Heart left ventricle (tissue), 16 donors: ENCODE results near the gene TRPM3. TPM values are rescaled to one million over a fixed set of nuclear protein-coding genes. Genes with fewer than 3 reads are reported as not detected.

ENCODE experiments used
- ATAC-seq, 4 donors: fragments of 200-7000 bp; cut with Tn5 transposase; one replicate each; pipeline ENCODE4 v1.9.1; 2020 to 2022; ENCODE audit warnings: moderate library complexity in 4 of 4, mild to moderate bottlenecking in 3 of 4, moderate number of reproducible peaks in 1 of 4
- DNase-seq, 5 donors: peaks; one replicate each; pipeline ENCODE4 v3.0.0-alpha.2; 2020
- H3K27ac ChIP-seq, 12 donors: fragments of 200-600 bp; sonication (generic) in 4 of 12; one replicate each; pipeline versions ENCODE4 v1.5.0 to v1.8.0; 2016 to 2022; ENCODE audit warnings: mild to moderate bottlenecking in 2 of 12
- H3K27me3 ChIP-seq, 9 donors: fragments of 200-600 bp; sonication (generic) in 2 of 9; one replicate each; pipeline versions ENCODE4 v1.5.1 to v1.8.0; 2016 to 2022; ENCODE audit warnings: mild to moderate bottlenecking in 3 of 9
- H3K36me3 ChIP-seq, 9 donors: fragments of 200-600 bp; sonication (generic) in 2 of 9; one replicate each; pipeline versions ENCODE4 v1.5.0 to v1.8.0; 2018 to 2022; ENCODE audit warnings: mild to moderate bottlenecking in 2 of 9
- H3K4me1 ChIP-seq, 12 donors: fragments of 200-600 bp; sonication (generic) in 4 of 12; one replicate each; pipeline versions ENCODE4 v1.5.0 to v1.8.0; 2016 to 2022; ENCODE audit warnings: mild to moderate bottlenecking in 3 of 12
- H3K4me3 ChIP-seq, 12 donors: fragments of 200-600 bp; sonication (generic) in 4 of 12; one replicate each; pipeline versions ENCODE4 v1.5.0 to v1.8.0; 2017 to 2022; ENCODE audit warnings: mild to moderate bottlenecking in 9 of 12, moderate library complexity in 4 of 12
- H3K9me3 ChIP-seq, 12 donors: fragments of 200-600 bp; sonication (generic) in 4 of 12; one replicate each; pipeline versions ENCODE4 v1.5.0 to v1.8.0; 2016 to 2022; ENCODE audit warnings: mild to moderate bottlenecking in 1 of 12
- POLR2A ChIP-seq, 2 donors: fragments of 450-650 bp; IDR thresholded peaks; one replicate each; pipeline ENCODE4 v1.6.1; 2017; ENCODE audit warnings: antibody characterized with exemption in 2 of 2, mild to moderate bottlenecking in 2 of 2, moderate library complexity in 2 of 2
- WGBS, 4 donors: extraction: QIAGEN DNeasy Blood & Tissue Kit in 2 of 4; methylation state at CpG; one replicate each; pipeline versions ENCODE4 v1.1.5 to v1.1.7; 2013 to 2018; 5-methylcytosine and 5-hydroxymethylcytosine counted together
- intact Hi-C, 10 donors: fragments of 100-400 bp; cut with DNase I; formaldehyde crosslinking; loops; one replicate each; pipeline versions ENCODE4 v1.11.1 to v1.14.2; 2022
- polyA plus RNA-seq, 2 donors: library from polyadenylated mRNA; stranded (reverse); fragments of 200-250 nt; gene quantifications; one replicate each; pipeline ENCODE4 v1.2.3, GENCODE V29; 2013
- total RNA-seq, 9 donors: library from RNA; depleted of rRNA in 2 of 9; stranded (reverse); fragments of >200 nt in 2 of 9; fragmentation: NEBNext Ultra II Directional in 3 of 9; extraction: Animal tissue kit (Norgen Biotek cat#: 25700) in 3 of 9; gene quantifications; one replicate each; pipeline versions ENCODE4 v1.1.0 to v1.2.4, GENCODE V29; 2016 to 2023
- TF ChIP-seq, protein P1 (sequence below), 12 donors: fragments of 200-600 bp; sonication (generic) in 4 of 12; IDR thresholded peaks; one replicate each; pipeline versions ENCODE4 v1.5.0 to v1.8.0; 2018 to 2022; ENCODE audit warnings: antibody characterized with exemption in 12 of 12, mild to moderate bottlenecking in 5 of 12
- donor health status: ischemic (EF 13 %, LVEDD 7.1; RV severe dilation, severe dysfunction).
- donor health status: healthy with polysubstance abuse.
- donor health status: DM: no; HTN: yes; CAD: no.
- donor health status: DM: no; HTN: no; CAD: no.
- donor health status: ischemic (EF 25% LVEDD 6.9; RV normal size, moderate dysfunction).
- donor health status: ischemic (EF 25% LVEDD 5.7; RV mildly dilated, moderate dysfunction).
- donor health status: healthy.
- donor health status: DM: yes; HTN: yes; CAD: no.
- donor health status: ischemic (EF 35%, LVEDD 5.7; RV mildly dilated, moderate dysfunction).
- donor health status: nonischemic (EF 11% LVEDD 7.7; RV severe dilation, severe dysfunction).
- donor health status: DM: yes; HTN: yes; CAD: no.
- donor health status: PGD.
- donor health status: ischemic (EF 29% LVEDD 5.4; RV normal size, mild dysfunction).
- donor health status: nonischemic (EF 23%, LVEDD 6.1; RV moderate dilation, normal function).

The TRPM3 gene
- total and polyA plus RNA-seq, 11 donors: 0.02 to 0.91 (median 0.10) TPM; not detected in 1

DNA sequence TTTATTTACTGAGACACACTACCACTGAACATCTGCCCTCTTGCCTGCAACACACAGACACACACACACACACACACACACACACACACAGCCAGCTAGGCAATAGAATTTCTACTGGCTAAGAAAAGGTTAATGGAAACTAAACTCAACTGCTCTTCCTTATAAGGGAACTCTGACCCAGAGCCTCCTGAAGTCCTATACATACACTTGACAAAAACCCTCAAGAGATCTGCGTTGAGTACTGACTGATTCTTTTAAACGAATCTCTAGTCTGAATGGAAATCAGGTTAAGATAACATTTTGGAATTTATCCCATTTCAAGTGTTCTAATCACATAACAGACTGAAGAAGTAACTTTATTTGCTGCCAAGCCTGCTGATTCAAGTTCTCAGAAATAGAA, 25.9 kb upstream of the TRPM3 start:
- Histone ChIP-seq H3K36me3 (no peaks in the 10 kb centered on the region), H3K27me3 (no peaks in the 10 kb centered on the region), H3K4me1 (peaks cover 0 to 12% (median 0%) of the 10 kb centered on the region in 12 donors), H3K9me3 (peaks cover 0 to 16% (median 3%) of the 10 kb centered on the region in 12 donors), H3K4me3 (peak overlapping the region in 2 of 12 donors; percentile 11 to 24), H3K27ac (peak overlapping the region in 3 of 12 donors; percentile 11 to 39 (median 33))
- intact Hi-C loops: no loop called here
- peak in 1 of 4 donors; percentile 9 for ATAC-seq
- WGBS, 4 donors: 6 to 20% (median 12%) methylated on average over 2 of the region's 2 CpGs
- TF ChIP-seq, protein P1, sequence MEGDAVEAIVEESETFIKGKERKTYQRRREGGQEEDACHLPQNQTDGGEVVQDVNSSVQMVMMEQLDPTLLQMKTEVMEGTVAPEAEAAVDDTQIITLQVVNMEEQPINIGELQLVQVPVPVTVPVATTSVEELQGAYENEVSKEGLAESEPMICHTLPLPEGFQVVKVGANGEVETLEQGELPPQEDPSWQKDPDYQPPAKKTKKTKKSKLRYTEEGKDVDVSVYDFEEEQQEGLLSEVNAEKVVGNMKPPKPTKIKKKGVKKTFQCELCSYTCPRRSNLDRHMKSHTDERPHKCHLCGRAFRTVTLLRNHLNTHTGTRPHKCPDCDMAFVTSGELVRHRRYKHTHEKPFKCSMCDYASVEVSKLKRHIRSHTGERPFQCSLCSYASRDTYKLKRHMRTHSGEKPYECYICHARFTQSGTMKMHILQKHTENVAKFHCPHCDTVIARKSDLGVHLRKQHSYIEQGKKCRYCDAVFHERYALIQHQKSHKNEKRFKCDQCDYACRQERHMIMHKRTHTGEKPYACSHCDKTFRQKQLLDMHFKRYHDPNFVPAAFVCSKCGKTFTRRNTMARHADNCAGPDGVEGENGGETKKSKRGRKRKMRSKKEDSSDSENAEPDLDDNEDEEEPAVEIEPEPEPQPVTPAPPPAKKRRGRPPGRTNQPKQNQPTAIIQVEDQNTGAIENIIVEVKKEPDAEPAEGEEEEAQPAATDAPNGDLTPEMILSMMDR (IDR thresholded peaks at IDR 0.05): no peak
- no peak for TF ChIP-seq POLR2A (IDR thresholded peaks at IDR 0.05)
- DNase-seq: no peak

DNA sequence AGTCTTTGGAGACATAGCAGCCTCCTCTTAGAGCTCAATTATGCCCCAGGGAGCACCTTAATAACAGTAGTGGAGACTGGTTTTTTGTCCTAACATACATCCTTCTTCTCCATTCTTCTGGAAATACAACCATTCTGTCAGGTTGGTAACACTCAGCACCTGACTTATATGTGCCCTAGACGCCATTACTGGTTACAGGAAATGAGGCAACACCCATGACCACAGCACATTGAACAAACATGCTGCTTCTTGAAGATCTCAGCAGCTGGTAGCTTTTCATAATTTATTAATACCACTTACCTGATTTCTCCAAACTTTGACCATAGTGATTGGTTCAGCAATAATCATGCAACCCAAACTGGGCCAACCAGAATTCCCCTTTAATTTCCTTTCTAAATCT, 25.1 kb upstream of the TRPM3 start:
- Histone ChIP-seq H3K27me3 (no peaks in the 10 kb centered on the region), H3K4me1 (peaks cover 0 to 12% (median 0%) of the 10 kb centered on the region in 12 donors), H3K27ac (no peak overlapping the region), H3K4me3 (no peak overlapping the region), H3K9me3 (peaks cover 0 to 16% (median 3%) of the 10 kb centered on the region in 12 donors), H3K36me3 (no peaks in the 10 kb centered on the region)
- intact Hi-C loops: no loop called here
- DNase-seq (no peak), ATAC-seq (no peak)
- TF ChIP-seq POLR2A (IDR thresholded peaks at IDR 0.05): no peak
- TF ChIP-seq, protein P1 (IDR thresholded peaks at IDR 0.05): no peak
- WGBS, 4 donors: 41 to 65% (median 62%) methylated on average over 1 of the region's 1 CpG

DNA sequence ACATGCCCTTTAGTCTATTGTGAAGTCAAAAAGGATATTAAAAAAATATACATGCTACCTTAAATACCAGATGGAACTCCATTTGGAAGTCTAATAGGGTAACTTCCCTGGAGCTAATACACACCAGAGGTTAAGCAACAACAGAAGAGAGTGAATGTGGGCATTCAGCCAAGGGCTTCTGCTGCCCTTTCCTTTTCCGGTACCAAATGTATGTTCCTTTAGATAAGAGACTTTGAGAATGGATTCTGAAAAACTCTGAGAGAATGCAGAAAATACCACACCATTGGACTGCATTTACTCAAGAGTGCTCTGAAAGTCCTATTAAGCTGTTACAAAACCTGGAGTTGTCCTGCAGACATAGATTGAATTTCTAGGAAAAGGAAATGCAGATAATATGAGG, 23.8 kb upstream of the TRPM3 start:
- intact Hi-C loops: no loop called here

DNA sequence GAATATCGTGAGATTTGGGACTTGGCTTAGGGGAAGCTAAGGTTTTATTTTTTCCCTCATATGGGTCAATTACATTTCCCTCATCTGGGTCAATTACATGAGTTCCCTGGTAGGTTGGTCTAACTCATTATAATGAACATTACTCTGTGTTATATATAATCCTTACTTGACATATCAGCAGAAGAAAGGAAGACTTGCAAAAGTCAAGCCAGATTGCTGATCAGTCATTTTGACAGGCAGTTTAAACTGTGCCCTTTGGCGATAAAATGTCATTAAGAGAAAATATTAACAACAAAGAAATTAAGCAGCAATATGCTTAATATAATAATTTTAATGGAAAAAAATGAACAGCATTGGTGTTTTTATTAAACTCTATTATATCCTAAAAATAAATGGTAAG, 23.1 kb upstream of the TRPM3 start:
- H3K4me3 ChIP-seq: no peak overlapping the region

More for the DNA sequence above, 23.8 kb upstream of the TRPM3 start:
- Histone ChIP-seq H3K36me3 (no peaks in the 10 kb centered on the region), H3K27me3 (no peaks in the 10 kb centered on the region), H3K27ac (no peak overlapping the region), H3K9me3 (peaks cover 0 to 16% (median 3%) of the 10 kb centered on the region in 12 donors), H3K4me3 (no peak overlapping the region), H3K4me1 (peaks cover 0 to 12% (median 0%) of the 10 kb centered on the region in 12 donors)
- no peak for TF ChIP-seq POLR2A (IDR thresholded peaks at IDR 0.05)
- TF ChIP-seq, protein P1 (IDR thresholded peaks at IDR 0.05): no peak
- ATAC-seq: no peak
- 0 to 3% (median 0%) methylated on average over 1 of the region's 1 CpG for WGBS, 4 donors
- DNase-seq: no peak

More for the DNA sequence above, 23.1 kb upstream of the TRPM3 start:
- H3K27ac ChIP-seq: no peak overlapping the region
- no peaks in the 10 kb centered on the region for H3K27me3 ChIP-seq
- ATAC-seq (no peak), DNase-seq (no peak)
- H3K9me3 ChIP-seq: peaks cover 0 to 16% (median 3%) of the 10 kb centered on the region in 12 donors
- H3K36me3 ChIP-seq: no peaks in the 10 kb centered on the region
- TF ChIP-seq POLR2A (IDR thresholded peaks at IDR 0.05): no peak
- TF ChIP-seq, protein P1 (IDR thresholded peaks at IDR 0.05): no peak
- 61 to 78% (median 72%) methylated on average over 2 of the region's 2 CpGs for WGBS, 4 donors
- intact Hi-C loops: no loop called here
- H3K4me1 ChIP-seq: peaks cover 0 to 12% (median 0%) of the 10 kb centered on the region in 12 donors
